Lung (tissue), 12 donors: ENCODE measurements around the gene EFCAB11. TPM values are rescaled to one million over a fixed set of nuclear protein-coding genes. Genes with fewer than 3 reads are reported as not detected.

Experiments
- ATAC-seq: fragments of 200-7000 bp; cut with Tn5 transposase; one replicate; pipeline ENCODE4 v1.9.1; 2020; ENCODE audit warnings: moderate number of reproducible peaks; ENCODE audit not compliant: insufficient read depth, low FRiP score
- DNase-seq, 3 donors: peaks; one replicate each; pipeline ENCODE4 v3.0.0-alpha.2; 2013 to 2017
- H3K27ac ChIP-seq, 2 donors: one replicate each; pipeline ENCODE4 v1.5.1; 2013; ENCODE audit warnings: mild to moderate bottlenecking in 2 of 2, moderate library complexity in 2 of 2, control low read depth in 1 of 2, inconsistent platforms in 1 of 2, low read depth in 1 of 2, low read length in 1 of 2
- H3K27me3 ChIP-seq, 3 donors: one replicate each; pipeline ENCODE4 v1.5.1; 2013; ENCODE audit warnings: low read length in 2 of 3; ENCODE audit not compliant: control insufficient read depth in 3 of 3, insufficient read depth in 3 of 3
- H3K36me3 ChIP-seq, 4 donors: one replicate each; pipeline ENCODE4 v1.5.1; 2013; ENCODE audit warnings: low read length in 4 of 4, mild to moderate bottlenecking in 1 of 4, moderate library complexity in 1 of 4; ENCODE audit not compliant: control insufficient read depth in 4 of 4, insufficient read depth in 4 of 4
- H3K4me1 ChIP-seq, 5 donors: one replicate each; pipeline ENCODE4 v1.5.1; 2013; ENCODE audit warnings: low read length in 5 of 5, mild to moderate bottlenecking in 2 of 5, moderate library complexity in 1 of 5; ENCODE audit not compliant: control insufficient read depth in 5 of 5, insufficient read depth in 5 of 5
- H3K4me3 ChIP-seq: one replicate; pipeline ENCODE4 v1.5.1; 2013; ENCODE audit warnings: mild to moderate bottlenecking, control low read depth, moderate library complexity
- H3K9ac ChIP-seq, 2 donors: one replicate each; pipeline ENCODE4 v1.5.1; 2013; ENCODE audit warnings: low read length in 2 of 2, control low read depth in 1 of 2; ENCODE audit not compliant: insufficient read depth in 1 of 2
- H3K9me3 ChIP-seq, 4 donors: one replicate each; pipeline ENCODE4 v1.5.1; 2013; ENCODE audit warnings: low read length in 3 of 4, mild to moderate bottlenecking in 1 of 4, moderate library complexity in 1 of 4; ENCODE audit not compliant: control insufficient read depth in 4 of 4, insufficient read depth in 3 of 4
- WGBS, 2 donors: extraction: QIAGEN DNeasy Blood & Tissue Kit; methylation state at CpG; one replicate each; pipeline ENCODE4 v1.1.7; 2013; 5-methylcytosine and 5-hydroxymethylcytosine counted together
- polyA plus RNA-seq, 2 donors: library from polyadenylated mRNA; stranded (reverse); fragments of 200-250 nt; gene quantifications; one replicate each; pipeline ENCODE4 v1.2.1, GENCODE V29; 2013
- total RNA-seq, 2 donors: library from RNA; depleted of rRNA in 1 of 2; stranded (reverse); fragments of >200 nt in 1 of 2; gene quantifications; one replicate each; pipeline ENCODE4 v1.2.1, GENCODE V29; 2014 to 2021
- TF ChIP-seq, protein P1 (sequence below): IDR thresholded peaks from 2 replicates; pipeline ENCODE4 v1.5.1; 2012; ENCODE audit warnings: mild to moderate bottlenecking; ENCODE audit errors: control extremely low read depth, extremely low read depth
- donor health status: control.
- donor health status: control.
- donor health status: Bipolar disorder and iron deficiency.
- donor health status: healthy.
- donor health status: DM: yes; HTN: yes; CAD: no.

EFCAB11 gene
- total and polyA plus RNA-seq, 4 donors = 2.9 to 13.0 (median 6.1) TPM

DNA sequence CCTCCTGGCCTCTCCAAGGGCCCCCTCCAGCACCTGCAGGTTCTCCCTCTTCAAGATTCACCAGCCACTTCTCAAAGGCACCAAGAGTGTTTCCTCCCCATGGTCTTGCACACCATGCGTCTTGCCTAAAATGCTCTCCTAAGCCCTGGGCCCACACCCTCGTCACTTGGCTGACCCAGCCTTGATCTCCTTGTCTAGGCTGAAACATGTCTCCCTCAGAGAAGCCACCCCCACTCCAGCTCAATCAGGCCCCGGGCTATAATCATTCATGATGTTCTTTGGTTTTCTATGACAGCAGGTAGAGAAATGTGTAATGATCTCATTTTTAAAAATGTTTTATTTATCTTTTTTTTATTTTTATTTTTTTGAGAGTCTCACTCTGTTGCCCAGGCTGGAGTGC, 88.1 kb downstream of the EFCAB11 start:
- ATAC-seq (no peak), DNase-seq (no peak)
- no peak overlapping the region for H3K9ac ChIP-seq
- no peak overlapping the region for H3K27ac ChIP-seq
- TF ChIP-seq, protein P1, sequence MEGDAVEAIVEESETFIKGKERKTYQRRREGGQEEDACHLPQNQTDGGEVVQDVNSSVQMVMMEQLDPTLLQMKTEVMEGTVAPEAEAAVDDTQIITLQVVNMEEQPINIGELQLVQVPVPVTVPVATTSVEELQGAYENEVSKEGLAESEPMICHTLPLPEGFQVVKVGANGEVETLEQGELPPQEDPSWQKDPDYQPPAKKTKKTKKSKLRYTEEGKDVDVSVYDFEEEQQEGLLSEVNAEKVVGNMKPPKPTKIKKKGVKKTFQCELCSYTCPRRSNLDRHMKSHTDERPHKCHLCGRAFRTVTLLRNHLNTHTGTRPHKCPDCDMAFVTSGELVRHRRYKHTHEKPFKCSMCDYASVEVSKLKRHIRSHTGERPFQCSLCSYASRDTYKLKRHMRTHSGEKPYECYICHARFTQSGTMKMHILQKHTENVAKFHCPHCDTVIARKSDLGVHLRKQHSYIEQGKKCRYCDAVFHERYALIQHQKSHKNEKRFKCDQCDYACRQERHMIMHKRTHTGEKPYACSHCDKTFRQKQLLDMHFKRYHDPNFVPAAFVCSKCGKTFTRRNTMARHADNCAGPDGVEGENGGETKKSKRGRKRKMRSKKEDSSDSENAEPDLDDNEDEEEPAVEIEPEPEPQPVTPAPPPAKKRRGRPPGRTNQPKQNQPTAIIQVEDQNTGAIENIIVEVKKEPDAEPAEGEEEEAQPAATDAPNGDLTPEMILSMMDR = no peak
- H3K27me3 ChIP-seq = no peaks in the 10 kb centered on the region
- H3K4me3 ChIP-seq = no peak overlapping the region
- H3K36me3 ChIP-seq = no peaks in the 10 kb centered on the region
- 93 to 94% methylated on average over 3 of the region's 3 CpGs for WGBS, 2 donors
- H3K9me3 ChIP-seq = peaks cover 0 to 6% (median 1%) of the 10 kb centered on the region in 4 donors
- H3K4me1 ChIP-seq = no peaks in the 10 kb centered on the region

DNA sequence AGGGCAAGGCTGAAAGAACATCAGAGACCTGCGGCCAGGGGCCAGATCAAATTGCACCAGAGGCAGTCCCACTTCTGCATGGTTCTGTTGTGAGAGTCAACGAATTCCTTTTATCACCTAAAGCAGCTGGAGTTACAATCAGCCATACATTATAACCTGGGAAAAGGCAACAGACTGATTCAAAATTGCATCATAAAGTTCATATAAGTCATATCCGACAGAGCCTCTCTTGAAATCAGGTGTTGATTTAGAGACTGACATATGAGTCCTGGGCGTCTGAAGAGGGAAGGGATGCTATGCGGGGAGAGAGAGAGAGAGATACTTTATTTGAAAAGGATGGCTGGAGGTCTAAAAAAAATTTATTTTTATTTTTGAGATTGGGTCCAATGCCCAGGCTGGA, 89.4 kb downstream of the EFCAB11 start:
- Histone ChIP-seq H3K27me3 (no peaks in the 10 kb centered on the region), H3K9ac (no peak overlapping the region)
- 94 to 97% methylated on average over 5 of the region's 5 CpGs for WGBS, 2 donors

DNA sequence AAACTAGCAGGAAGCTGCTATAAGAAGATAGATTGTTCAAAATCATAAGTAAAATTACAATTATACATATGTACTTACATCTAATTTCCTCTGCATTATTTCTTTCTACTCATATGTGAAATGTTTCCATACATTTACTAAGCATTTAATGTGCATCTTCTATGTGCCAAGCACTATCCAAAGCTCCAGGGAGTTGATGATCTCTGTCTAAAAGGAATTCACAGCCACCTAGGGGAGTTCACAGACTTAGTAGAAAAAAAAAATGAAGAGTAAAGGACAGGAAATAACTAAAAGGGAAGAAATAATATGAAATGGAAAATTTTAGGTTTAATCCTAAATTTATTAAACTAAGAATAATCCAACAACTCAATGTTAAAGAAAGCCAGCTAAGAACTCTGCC, 91.7 kb downstream of the EFCAB11 start:
- H3K9ac ChIP-seq = no peak overlapping the region
- H3K9me3 ChIP-seq = peaks cover 0 to 7% (median under 1%) of the 10 kb centered on the region in 4 donors
- no peak overlapping the region for H3K27ac ChIP-seq
- DNase-seq (no peak), ATAC-seq (no peak)
- TF ChIP-seq, protein P1 = no peak
- H3K27me3 ChIP-seq = no peaks in the 10 kb centered on the region
- no peaks in the 10 kb centered on the region for H3K4me1 ChIP-seq
- H3K36me3 ChIP-seq = no peaks in the 10 kb centered on the region
- no peak overlapping the region for H3K4me3 ChIP-seq

More for the DNA sequence above, 89.4 kb downstream of the EFCAB11 start:
- TF ChIP-seq, protein P1 = no peak
- DNase-seq = no peak
- Histone ChIP-seq H3K9me3 (peaks cover 0 to 7% (median 1%) of the 10 kb centered on the region in 4 donors), H3K36me3 (no peaks in the 10 kb centered on the region), H3K4me1 (no peaks in the 10 kb centered on the region), H3K4me3 (no peak overlapping the region), H3K27ac (no peak overlapping the region)
- ATAC-seq = no peak

DNA sequence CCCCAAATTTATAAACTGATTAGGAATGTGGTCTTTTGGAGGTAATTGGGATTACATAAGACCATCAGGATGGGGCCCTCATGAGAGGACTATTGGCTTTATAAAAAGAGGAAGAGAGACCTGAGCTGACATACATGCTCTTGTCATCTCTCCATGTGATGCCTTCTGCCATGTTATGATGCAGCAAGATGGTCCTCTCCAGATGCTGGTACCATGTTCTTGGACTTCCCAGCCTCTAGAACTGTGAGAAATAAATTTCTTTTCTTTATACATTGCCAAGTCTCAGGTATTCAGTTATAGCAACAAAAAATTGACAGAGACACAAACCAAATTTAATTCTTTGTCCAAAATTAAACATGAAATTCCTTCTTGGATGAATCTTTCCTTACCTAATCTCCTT, 92.9 kb downstream of the EFCAB11 start:
- H3K27me3 ChIP-seq = no peaks in the 10 kb centered on the region
- no peak overlapping the region for H3K9ac ChIP-seq
- no peaks in the 10 kb centered on the region for H3K36me3 ChIP-seq
- H3K4me3 ChIP-seq = no peak overlapping the region
- ATAC-seq (no peak), DNase-seq (no peak)
- H3K4me1 ChIP-seq = no peaks in the 10 kb centered on the region
- H3K9me3 ChIP-seq = peaks cover 0 to 7% (median 0%) of the 10 kb centered on the region in 4 donors
- H3K27ac ChIP-seq = no peak overlapping the region
- TF ChIP-seq, protein P1 = no peak
